GM20431 (cell line): ENCODE data around the gene BIRC6.
"Not testable (repeated sequence)": the region's sequence is repeated elsewhere in the genome, so short reads cannot be mapped to it uniquely, and the experiment has no call there.

ENCODE experiments used
- in situ Hi-C: fragments of 300-500 bp; cut with MseI, MboI; formaldehyde crosslinking; loops from one replicate; pipeline ENCODE4 v1.15.0; 2020; ENCODE audit warnings: low sequenced_read_pairs; ENCODE audit not compliant: unreplicated experiment

The BIRC6 gene, protein sequence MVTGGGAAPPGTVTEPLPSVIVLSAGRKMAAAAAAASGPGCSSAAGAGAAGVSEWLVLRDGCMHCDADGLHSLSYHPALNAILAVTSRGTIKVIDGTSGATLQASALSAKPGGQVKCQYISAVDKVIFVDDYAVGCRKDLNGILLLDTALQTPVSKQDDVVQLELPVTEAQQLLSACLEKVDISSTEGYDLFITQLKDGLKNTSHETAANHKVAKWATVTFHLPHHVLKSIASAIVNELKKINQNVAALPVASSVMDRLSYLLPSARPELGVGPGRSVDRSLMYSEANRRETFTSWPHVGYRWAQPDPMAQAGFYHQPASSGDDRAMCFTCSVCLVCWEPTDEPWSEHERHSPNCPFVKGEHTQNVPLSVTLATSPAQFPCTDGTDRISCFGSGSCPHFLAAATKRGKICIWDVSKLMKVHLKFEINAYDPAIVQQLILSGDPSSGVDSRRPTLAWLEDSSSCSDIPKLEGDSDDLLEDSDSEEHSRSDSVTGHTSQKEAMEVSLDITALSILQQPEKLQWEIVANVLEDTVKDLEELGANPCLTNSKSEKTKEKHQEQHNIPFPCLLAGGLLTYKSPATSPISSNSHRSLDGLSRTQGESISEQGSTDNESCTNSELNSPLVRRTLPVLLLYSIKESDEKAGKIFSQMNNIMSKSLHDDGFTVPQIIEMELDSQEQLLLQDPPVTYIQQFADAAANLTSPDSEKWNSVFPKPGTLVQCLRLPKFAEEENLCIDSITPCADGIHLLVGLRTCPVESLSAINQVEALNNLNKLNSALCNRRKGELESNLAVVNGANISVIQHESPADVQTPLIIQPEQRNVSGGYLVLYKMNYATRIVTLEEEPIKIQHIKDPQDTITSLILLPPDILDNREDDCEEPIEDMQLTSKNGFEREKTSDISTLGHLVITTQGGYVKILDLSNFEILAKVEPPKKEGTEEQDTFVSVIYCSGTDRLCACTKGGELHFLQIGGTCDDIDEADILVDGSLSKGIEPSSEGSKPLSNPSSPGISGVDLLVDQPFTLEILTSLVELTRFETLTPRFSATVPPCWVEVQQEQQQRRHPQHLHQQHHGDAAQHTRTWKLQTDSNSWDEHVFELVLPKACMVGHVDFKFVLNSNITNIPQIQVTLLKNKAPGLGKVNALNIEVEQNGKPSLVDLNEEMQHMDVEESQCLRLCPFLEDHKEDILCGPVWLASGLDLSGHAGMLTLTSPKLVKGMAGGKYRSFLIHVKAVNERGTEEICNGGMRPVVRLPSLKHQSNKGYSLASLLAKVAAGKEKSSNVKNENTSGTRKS (N-terminal part only)

GRCh38 chr2:32356681-32357317 lies at the start of gene BIRC6:
TSS of gene BIRC6 (plus strand) at chr2:32357023. CDS start at chr2:32357162, 139 bp downstream.
- in situ Hi-C loops: no loop called here

- in situ Hi-C loops: no loop called here
Observed at GRCh38 chr2:32310577-32310976, 46.2 kb upstream of the BIRC6 start.

- in situ Hi-C loops: no loop called here
Observed at GRCh38 chr2:32314886-32315285, 41.9 kb upstream of the BIRC6 start.

DNA sequence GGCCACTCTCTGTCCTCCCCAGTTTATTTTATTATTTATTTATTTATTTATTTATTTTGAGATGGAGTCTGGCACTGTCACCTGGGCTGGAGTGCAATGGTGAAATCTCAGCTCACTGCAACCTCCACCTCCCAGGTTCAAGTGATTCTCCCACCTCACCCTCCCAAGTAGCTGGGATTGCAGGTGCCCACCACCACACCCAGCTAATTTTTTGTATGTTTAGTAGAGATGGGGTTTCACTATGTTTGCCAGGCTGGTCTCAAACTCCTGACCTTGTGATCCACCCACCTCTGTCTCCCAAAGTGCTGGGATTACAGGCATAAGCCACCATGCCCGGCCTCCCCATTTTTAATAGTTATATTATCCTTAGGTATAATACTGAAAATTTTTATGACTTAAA lies 28.1 kb upstream of the BIRC6 start:
- in situ Hi-C loops: not testable (repeated sequence)

DNA sequence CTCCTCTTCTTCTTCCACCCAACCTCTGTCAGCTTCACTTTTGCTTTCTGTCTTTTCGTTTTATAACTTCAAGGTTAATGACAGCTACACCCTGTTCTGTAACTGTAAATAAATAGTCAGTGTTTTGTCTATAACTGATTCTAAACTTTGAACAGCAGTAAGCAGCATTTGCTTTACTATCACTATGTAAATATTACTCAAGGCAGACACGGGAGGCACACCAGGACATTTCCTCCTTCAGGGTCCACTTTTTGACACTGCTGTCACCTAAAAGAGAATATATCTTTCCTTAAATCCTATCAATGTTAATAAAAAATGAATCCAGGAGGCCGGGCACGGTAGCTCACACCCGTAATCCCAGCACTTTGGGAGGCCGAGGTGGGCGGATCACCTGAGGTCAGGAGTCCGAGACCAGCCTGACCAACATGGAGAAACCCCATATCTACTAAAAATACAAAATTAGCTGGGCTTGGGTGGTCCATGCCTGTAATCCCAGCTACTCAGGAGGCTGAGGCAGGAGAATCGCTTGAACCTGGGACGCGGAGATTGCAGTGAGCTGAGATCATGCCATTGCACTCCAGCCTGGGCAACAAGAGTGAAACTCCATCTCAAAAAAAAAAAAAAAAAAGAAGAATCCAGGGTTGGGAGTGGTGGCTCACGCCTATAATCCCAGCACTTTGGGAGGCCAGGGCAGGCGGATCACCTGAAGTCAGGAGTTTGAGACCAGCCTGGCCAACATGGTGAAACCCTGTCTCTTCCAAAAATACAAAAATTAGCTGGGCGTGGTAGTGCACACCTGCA lies 27.4 kb upstream of the BIRC6 start:
- in situ Hi-C loops: not testable (repeated sequence)

DNA sequence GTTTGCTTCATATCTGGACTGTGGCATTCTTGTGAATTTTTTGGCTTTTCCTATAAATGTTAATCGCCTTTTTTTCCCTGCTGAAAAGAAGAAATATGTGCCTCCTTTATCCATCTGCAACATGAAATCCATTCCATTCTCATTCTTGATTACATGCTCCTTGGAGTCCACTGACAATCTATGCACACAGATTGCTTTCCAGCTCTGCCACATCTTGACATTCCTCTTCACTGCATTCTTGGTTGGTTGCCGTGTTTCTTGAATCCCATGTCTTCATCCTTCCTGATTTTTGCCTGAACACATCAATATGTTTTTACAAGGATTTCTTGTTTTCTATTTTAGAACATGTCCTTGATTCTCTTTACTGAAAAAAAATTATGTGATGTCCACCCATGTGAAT lies 26.7 kb upstream of the BIRC6 start:
- in situ Hi-C loops: no loop called here

DNA sequence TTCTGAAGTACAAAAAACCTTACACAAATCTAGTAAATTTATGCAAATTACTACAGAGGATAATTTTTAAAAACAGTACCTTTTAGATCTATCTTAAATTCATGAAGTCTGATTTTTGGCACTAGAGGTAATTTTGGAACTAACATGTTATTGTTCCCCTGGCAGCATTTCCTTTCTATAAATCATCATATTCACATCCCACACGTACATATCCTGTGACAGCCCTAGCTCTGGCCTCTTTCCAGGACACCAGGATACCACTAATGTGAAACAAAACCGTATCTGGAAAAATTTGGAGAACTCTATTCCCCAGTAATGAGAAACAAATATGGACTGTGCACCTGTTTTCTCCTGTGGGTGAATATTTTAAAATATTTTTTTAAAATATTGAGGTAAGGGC lies 14.0 kb upstream of the BIRC6 start:
- in situ Hi-C loops: no loop called here

DNA sequence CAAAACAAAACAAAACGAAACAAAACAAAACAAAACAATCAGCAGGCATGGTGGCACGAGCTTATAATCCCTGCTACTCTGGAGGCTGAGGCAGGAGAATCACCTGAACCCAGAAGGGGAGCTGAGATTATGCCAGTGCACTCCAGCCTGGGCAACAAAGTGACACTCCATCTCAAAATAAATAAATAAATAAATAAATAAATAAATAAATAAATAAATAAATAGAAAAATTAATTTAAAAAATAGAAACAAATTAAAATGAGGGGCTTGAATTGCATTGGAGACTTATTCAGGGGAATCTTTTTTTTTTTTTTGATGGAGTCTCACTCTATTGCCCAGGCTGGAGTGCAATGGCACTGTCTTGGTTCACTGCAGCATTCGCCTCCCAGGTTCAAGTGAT lies 6.0 kb upstream of the BIRC6 start:
- in situ Hi-C loops: not testable (repeated sequence)

- in situ Hi-C loops: no loop called here
Observed at GRCh38 chr2:32355976-32356680, 695 bp upstream of the BIRC6 start.

GRCh38 chr2:32357318-32358110 lies 691 bp downstream of the BIRC6 start:
- in situ Hi-C loops: no loop called here

DNA sequence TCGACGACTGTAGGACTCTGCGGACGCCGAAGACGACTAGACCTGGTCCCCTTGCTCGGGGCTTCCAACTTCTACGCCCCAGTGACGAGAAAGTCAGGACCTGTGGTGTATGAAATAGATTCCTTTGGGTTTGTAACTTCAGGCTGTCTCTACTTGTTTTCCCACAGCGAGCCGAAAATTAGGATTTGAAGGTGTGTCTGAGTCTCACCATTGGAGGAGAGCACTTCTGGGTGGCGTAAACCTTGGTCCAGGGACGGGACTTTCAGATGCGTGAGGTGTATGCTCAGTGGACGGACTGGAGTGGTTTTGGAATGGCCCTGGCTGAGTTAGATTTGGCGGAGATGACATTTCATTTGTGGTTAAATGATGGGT lies 1.3 kb downstream of the BIRC6 start:
- in situ Hi-C loops: no loop called here

DNA sequence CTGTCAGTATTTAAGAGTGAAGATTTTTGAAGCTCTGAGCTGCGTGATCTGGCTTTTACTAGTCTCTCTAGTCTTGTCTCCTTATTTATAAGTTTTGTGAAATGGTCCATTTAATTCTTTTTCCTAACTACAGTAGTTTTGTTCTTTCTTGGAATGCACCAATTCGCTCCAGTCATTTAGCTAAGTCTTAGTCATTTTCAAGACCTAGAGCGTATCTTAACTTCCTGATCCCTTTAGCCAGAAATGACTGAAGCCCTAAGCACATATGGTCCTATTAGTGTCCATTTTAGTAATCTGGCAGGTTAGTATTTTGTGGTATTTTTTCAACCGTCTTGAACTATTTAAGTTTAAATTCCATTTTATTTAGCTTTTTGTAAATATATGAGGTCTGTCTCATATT lies 3.6 kb downstream of the BIRC6 start:
- in situ Hi-C loops: no loop called here

DNA sequence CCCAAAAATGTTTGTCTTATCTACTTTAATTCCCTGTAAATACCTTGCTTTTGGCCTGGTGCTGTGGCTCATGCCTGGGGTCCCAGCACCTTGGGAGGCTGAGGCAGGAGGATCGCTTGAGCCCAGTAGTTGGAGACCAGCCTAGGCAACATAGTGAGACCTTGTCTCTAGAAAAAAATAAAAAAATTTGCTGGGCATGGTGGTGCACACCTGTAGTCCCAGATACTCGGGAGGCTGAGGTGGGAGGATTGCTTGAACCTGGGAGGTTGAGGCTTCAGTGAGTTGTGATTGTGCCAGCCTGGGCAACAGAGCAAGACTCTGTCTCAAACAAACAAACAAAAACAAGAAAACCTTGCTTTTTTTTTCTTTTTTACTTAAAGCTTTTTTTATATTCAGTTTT lies 6.2 kb downstream of the BIRC6 start:
- in situ Hi-C loops: not testable (repeated sequence)

- in situ Hi-C loops: no loop called here
Observed at GRCh38 chr2:32363597-32363996, 6.8 kb downstream of the BIRC6 start.

DNA sequence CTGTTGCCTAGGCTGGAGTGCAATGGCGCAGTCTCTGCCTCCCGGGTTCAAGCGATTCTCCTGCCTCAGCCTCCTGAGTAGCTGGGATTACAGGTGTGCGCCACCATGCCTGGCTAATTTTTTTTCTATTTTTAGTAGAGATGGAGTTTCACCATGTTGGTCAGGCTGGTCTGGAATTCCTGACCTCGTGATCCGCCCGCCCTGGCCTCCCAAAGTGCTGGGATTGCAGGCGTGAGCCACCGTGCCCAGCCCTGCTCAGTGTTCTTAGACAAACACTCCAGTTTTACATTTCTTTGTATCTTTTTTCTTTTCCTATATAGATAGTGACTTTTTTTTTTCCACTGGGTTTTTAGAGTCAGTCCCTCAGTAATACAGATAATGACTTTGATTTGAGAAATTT lies 7.5 kb downstream of the BIRC6 start:
- in situ Hi-C loops: not testable (repeated sequence)

- in situ Hi-C loops: not testable (repeated sequence)
Observed at GRCh38 chr2:32365679-32366078, 8.9 kb downstream of the BIRC6 start.

DNA sequence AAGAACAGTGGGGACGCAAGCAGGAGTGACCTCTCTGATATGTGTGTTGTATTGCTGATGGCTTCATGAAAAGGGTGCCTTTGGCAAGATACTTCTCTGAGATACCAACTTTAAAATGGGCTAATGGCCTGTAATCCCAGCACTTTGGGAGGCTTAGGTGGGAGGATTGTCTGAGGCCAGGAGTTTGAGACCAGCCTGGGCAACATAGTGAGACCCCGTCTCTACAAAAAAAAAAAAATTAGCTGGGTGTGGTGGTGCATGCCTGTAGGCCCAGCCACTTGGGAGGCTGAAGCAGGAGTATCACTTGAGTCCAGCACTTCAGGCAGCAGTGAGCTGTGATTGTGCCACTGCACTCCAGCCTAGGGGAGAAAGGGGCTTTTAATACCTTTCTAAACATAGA lies 9.8 kb downstream of the BIRC6 start:
- in situ Hi-C loops: no loop called here

DNA sequence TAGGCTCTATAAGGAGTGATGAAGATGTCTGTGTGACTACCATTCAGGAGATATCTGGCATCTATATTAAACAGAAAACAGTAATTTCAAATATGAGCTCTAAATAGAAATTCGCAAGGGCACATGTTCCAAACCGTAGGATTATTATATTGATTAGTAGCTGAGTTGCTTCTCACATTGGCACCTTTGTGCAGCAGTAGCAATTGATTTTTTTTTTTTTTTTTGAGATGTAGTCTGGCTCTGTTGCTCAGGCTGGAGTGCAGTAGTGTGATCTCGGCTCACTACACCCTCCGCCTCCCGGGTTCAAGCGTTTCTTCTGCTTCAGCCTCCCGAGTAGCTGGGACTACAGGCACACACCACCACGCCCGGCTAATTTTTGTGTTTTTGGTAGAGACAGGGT lies 12.4 kb downstream of the BIRC6 start:
- in situ Hi-C loops: no loop called here
